HTR-8/SVneo (cell line): ENCODE data around the gene DNAJC5.
"Not testable (repeated sequence)": the region's sequence is repeated elsewhere in the genome, so short reads cannot be mapped to it uniquely, and the experiment has no call there.

ENCODE experiments used
- DNase-seq: peaks from one replicate; pipeline ENCODE4 v3.0.0; 2011; ENCODE audit warnings: low spot score, mixed read lengths; ENCODE audit not compliant: insufficient read length
- FAIRE-seq: peaks from 2 replicates; lab custom pipeline; 2011; peaks lifted over from hg19 to GRCh38; lab: Jason Lieb, UNC

Gene DNAJC5

DNA sequence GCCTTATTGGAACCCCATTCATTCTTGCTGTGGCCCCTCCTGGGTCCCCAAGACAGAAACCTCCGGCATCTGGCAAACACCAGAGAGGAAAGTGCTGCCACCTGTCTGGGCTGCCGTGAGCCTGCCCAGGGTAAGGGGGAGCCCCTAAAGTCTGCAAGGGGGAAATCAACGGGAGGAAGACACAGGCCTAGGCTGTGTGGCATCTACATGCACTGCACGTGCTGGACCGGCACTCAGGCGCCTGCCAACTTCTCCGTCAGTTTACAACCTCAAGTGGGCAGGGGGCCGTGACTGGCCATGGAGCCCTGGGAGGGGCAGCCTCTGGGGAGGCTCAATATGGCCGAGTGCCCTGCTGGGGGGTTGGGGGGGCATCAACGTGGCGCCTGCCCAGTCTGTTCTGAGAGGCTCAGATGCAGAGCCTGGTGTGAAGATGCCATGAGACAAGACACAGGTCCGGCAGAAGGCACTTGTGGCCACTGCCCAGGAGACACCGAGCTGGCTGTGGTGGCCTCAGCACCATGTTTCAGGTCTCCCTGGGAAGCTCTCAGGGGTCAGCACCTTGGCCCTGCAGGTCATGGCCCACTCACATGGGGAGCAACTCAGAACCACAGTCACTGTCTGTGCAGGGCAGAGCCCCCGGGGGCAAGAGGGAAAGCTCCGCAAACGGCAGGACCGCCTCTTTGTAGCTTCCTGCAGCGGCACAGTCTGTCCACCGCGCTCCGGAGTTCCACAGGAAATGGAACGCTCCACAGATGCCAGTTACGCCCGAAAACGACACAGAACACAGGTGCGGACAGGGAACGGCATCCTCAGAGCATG is 52.9 kb downstream of the DNAJC5 start:
- FAIRE-seq (no peak), DNase-seq (no peak)

DNA sequence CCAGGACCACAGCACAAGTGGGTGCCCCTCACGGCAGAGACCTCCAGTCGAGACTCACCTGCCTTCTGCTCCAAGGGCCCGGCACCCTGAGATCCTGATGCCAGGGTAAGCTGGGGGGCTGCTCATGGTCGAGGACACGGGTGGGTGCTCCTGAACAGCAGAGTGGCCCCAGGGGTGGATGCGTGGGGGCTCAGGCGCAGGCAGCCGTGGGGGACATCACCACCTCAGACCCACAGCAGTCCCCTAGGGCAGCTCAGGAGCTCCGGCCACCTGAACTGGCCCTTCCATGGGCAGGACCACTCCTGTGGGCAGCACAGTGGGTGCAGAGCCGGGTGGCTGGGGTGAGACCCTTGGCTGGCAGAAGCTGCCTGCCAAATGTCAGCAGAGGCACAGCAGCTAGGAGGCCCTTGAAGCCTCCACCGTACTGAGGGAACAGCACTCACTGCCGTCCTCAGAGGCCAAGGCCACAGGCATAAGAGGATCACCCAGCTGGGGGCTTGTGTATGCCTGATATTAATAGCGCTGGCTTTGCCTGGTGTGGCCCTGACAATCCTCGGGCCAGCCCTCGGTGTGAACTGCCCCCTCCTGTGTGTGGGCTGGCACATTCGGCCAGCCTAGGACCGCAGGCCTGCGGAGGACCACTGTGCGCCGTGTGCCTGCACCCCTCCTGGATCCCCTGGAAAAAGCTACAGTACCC is 55.9 kb downstream of the DNAJC5 start:
- FAIRE-seq (peak; percentile 33), DNase-seq (no peak)

DNA sequence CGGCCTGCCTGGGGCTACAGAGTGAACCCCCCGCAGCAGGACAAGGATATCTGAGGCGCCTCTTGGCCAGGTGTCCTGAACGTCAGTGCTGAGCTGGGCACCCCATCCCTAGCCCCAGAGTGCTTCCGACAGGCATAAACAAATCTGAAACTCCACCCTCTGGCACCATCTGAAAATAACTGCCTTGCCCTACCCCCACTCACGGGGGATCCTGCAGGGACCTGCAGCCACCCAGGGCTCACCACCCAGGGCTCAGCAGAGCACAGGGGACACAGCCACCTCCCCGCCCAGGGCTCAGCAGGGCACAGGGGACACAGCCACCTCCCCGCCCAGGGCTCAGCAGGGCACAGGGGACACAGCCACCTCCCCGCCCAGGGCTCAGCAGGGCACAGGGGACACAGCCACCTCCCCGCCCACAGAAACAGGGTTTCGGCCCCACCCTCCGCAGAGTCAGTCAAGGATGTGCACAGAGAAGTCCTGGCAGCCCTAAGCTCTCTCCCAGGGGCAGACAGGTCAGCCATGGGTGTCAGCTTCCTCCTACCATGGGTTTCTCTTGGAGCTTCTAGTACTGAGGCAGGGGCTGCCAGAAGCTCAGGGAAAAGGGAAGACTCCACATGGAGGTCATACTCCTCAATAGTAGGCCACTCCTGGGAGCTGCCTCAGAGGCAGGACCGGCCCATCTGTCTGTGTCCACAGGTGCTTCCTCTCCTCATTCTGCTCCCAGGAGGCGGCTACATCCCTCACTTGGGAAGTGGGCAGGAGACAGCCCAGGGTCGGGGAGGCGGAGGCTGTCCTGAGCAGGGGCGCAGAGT is 56.7 kb downstream of the DNAJC5 start:
- FAIRE-seq: no peak
- DNase-seq: no peak

DNA sequence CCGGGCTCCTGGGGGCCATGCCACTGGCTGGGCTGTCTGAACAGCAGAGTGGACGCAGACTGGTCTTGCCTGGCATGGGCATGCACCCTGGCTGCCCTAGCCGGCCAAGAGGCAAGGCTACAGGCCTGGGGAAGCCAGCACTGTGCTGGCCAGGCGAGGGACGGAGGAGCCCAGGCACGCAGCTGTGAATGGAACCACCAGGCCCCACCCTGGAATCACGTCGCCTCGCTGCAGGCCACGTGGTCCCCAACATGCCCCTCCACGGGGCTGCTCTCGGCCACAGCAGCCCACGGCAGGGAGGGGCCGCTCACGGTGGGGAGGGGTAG is 57.2 kb downstream of the DNAJC5 start:
- FAIRE-seq: no peak
- no peak for DNase-seq

DNA sequence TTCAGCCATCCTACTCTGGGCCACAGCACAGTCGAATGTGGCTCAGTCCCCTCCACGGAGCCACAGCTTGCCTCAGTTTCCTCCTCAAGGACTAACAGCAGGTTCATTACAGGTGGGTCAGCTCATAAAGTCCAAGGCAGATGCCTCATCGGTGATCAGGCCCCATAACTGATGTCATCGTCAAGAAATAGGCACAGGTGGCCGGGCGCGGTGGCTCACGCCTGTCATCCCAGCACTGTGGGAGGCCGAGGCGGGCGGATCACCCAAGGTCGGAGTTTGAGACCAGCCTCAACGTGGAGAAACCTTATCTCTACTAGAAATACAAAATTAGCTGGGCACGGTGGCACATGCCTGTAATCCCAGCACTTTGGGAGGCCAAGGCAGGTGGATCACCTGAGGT is 57.8 kb downstream of the DNAJC5 start:
- FAIRE-seq: no peak
- no peak for DNase-seq

DNA sequence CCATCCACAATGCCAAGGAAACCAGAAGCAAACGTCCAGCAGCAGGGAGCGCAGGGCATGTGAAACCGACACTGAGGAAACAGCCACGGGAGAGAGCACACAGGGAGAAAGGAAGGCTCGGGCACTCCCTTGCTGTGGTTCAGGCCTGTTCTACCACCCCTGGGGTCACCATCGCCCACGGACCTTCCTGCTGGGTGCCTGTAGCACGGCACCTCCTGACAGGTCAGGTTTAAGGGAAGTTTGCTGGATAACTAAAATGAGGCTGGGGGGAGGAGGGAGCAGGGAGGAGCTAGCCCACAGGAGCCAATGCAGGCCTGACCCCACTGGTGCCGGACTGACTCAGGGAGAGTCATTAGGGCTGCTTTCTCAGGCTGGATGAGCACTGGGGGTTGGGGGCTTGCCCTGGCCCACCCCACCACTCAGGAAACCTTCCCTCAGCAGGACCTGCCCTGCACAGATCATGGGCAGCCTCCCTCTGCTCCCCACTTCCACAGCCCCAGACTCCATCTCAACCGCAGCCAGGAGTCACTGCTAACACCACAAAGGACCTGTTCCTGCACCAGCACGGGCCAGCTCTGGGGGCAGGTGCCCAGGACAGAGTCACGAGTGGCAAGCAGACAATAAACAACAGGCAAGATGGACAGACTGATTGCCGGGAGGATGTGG is 59.0 kb downstream of the DNAJC5 start:
- FAIRE-seq (no peak), DNase-seq (no peak)

- DNase-seq: peak; percentile 81
- FAIRE-seq: peak; percentile 38
These were observed 60.4 kb downstream of the DNAJC5 start for GRCh38 chr20:63955281-63955826.

GRCh38 chr20:63955827-63956663 is 61.1 kb downstream of the DNAJC5 start, which contains the start of gene UCKL1:
TSS of gene UCKL1 (minus strand) at chr20:63956416. CDS start at chr20:63956372, 44 bp downstream.
- peak; percentile 98 for DNase-seq
- FAIRE-seq: peak; percentile 58

DNA sequence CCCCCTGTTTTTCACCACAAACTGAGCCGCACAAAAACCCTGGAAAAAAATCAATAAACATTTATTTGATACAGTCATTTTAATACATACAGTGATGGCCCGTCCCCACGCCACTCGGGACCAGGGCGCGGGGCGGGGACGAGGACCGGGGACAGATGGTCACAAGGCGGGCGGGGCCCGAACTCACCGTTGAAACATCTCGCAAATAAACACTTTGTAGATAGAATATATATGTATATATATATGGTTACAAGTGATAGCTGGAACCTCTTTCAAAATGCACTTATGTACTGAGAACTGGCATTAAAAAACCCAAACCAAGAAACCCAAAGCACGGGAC is 61.7 kb downstream of the DNAJC5 start:
- DNase-seq (no peak), FAIRE-seq (no peak)

DNA sequence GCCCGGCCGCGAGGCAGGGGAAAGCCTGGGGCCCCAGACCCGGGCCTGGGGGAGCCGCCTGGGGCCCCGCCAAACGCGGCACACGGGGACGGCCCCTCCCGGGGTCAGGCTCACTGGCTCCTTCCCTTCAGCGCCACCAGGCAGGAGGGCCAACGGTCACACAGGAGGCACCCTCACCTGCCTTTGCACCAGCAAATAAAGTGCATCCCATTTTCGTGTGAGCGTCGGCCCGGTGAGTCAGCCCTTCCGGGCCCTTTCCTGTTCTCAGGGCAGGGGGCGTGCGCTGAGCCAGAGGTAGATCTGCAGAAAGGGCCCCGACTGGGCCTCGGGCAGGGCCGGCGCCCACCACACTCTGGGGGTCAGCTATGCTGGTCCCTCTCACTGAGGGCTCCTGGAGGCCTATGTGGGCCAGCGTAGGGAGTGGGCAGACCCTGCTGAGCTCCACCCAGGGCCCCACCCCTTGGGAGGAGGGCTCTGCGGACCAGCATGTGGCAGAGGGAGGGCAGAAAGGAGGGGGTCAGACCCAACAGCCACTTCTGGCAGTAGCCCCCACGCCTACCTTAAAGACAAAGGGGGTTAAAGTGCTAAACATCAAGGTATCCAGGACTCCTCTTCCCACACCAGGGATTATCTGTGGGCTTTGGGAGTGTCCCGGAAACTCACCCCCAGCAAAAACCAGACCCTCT is 62.2 kb downstream of the DNAJC5 start:
- DNase-seq (peak; percentile 90), FAIRE-seq (peak; percentile 23)

- DNase-seq: no peak
- FAIRE-seq: no peak
These were observed 62.9 kb downstream of the DNAJC5 start for GRCh38 chr20:63957690-63958441.

GRCh38 chr20:63958471-63958870 is 63.5 kb downstream of the DNAJC5 start:
- FAIRE-seq (no peak), DNase-seq (no peak)

DNA sequence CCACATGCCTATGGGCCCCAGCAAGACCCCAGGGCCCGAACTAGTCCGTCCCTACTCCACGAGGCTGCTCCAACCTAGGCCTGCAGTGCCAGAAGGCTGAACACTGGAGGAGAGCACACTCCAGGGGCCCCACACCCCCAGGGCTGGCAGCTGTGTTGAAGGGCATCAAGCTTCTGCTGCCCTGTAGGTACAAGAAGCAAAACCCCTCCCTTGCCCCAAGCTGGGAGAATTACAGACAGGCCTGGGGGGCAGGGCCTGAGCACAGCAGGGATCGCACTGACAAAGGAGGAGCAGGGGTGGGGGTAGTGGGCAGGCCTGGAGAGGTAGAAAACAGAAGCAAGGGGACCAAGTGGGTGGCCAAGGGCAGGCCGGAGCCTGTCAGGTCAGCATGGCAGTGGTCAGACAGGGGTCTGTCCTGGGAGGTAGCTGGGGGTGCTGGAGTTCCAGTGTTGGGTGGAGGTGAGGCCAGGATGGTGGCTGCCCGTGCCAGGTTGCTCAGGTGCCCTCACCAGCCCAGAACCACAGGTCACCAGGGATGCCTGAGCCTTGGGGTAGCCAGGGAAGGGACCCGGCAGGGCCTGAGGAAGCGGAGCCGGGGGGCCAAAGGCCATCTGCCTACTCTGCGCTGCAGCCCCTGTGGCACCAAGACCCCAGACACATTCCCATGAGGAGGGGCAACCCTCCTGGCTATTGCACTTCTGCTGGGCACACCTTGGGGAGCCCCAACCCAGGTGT is 64.2 kb downstream of the DNAJC5 start:
- FAIRE-seq (no peak), DNase-seq (no peak)

DNA sequence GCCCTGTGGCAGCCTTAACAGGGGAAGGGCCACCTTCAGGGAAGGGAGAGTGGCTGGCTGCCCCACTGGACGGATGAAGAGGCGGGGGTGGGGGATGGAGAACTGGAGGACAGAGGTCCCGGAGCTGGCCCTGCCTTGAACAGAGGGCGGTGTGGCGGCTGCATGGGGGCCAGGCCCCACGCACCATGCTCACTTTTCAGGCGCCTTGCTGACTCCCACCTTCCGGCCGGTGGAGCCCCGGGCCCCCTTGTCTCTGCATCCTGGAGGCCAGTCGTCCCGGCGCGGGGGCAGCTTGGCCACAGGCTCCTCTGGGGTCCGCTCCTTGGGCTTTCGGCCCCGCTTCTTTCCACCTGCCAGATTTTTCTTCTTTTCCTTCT is 64.8 kb downstream of the DNAJC5 start:
- FAIRE-seq (no peak), DNase-seq (no peak)

GRCh38 chr20:63960654-63961621 is 66.0 kb downstream of the DNAJC5 start:
- FAIRE-seq, DNase-seq: not testable (repeated sequence)

DNA sequence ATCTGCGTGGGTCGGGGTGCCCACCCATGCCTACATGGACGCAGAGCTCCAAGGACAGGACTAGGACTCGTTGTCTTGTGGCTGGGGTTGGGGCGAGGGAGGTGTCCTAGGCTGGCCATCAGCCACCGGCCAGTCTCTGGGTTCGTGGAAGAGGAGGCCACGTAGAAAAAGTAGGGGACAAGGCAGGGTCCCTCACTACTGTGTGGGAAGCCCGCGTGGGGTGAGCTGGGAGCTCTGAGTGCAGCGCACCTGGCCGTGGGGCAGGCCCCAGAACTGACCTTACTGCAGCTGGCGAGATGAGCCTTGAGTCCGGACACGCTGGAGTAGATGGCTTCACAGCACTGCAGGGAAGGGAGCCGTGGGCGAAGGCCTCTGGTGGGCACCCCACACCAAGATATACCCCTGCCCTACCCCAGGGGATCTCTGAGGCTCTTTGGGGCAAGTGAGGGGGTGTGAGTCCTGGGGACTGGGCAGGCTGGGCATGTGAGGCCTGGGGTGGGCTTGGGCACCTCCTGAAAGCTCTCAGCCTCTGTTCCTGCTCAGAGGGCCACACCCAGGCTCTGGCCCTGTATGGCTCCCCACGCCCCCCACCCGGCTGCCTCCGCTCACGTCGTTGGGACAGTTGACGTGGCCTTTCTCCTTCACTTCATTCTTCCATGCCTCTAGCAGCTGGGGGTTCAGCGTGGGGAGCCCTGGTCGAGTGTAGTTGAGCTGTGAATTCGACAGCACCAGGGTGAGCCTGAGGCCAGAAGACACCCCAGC is 66.9 kb downstream of the DNAJC5 start:
- FAIRE-seq (no peak), DNase-seq (no peak)
